Measurements from ENCODE around the gene PVALB. TPM values are rescaled to one million over a fixed set of nuclear protein-coding genes. Genes with fewer than 3 reads are reported as not detected.

The PVALB gene
- total and polyA plus RNA-seq, 12 donors, result 0.65 to 3.3 (median 1.3) TPM; not detected in 8

GRCh38 chr22:36808721-36809344, 8.0 kb downstream of the PVALB start:
- intact Hi-C loops (cut with DNase I), result no loop called here
- no peak for DNase-seq
- Histone ChIP-seq H3K4me3 (no peak overlapping the region), H3K27me3 (no peaks in the 10 kb centered on the region), H3K36me3 (replicated peaks in 1 of 2) (no peaks in the 10 kb centered on the region), H3K27ac (no peak overlapping the region), H3K4me1 (replicated peaks in 1 of 2) (no peaks in the 10 kb centered on the region), H3K9me3 (replicated peaks in 1 of 3) (no peaks in the 10 kb centered on the region)
- TF ChIP-seq CTCF (IDR thresholded peaks at IDR 0.05) (no peak), POLR2A (IDR thresholded peaks at IDR 0.05) (no peak)
- 30 to 62% (median 55%) methylated on average over 1 of the region's 1 CpG for whole genome bisulfite sequencing, 4 donors

GRCh38 chr22:36807627-36808026, 9.2 kb downstream of the PVALB start:
- no peaks in the 10 kb centered on the region for H3K9me3 ChIP-seq (replicated peaks in 1 of 3)
- no peaks in the 10 kb centered on the region for H3K4me1 ChIP-seq (replicated peaks in 1 of 2)
- intact Hi-C loops (cut with DNase I), result no loop called here
- no peak overlapping the region for H3K4me3 ChIP-seq
- H3K27me3 ChIP-seq, result no peaks in the 10 kb centered on the region
- H3K27ac ChIP-seq, result no peak overlapping the region
- no peaks in the 10 kb centered on the region for H3K36me3 ChIP-seq (replicated peaks in 1 of 2)
- no peak for DNase-seq
- 83 to 88% (median 86%) methylated on average over 7 of the region's 7 CpGs for WGBS, 4 donors
- TF ChIP-seq CTCF (IDR thresholded peaks at IDR 0.05) (no peak), POLR2A (IDR thresholded peaks at IDR 0.05) (no peak)

GRCh38 chr22:36806835-36807234, 10.0 kb downstream of the PVALB start:
- no peaks in the 10 kb centered on the region for H3K27me3 ChIP-seq
- H3K27ac ChIP-seq, result no peak overlapping the region
- no peaks in the 10 kb centered on the region for H3K9me3 ChIP-seq (replicated peaks in 1 of 3)
- no peak for DNase-seq
- no peak overlapping the region for H3K4me3 ChIP-seq
- H3K4me1 ChIP-seq (replicated peaks in 1 of 2), result no peaks in the 10 kb centered on the region
- intact Hi-C loops (cut with DNase I), result no loop called here
- TF ChIP-seq CTCF (IDR thresholded peaks at IDR 0.05) (no peak), POLR2A (IDR thresholded peaks at IDR 0.05) (no peak)
- WGBS, 4 donors, result 45 to 56% (median 48%) methylated on average over 6 of the region's 6 CpGs
- no peaks in the 10 kb centered on the region for H3K36me3 ChIP-seq (replicated peaks in 1 of 2)

- Histone ChIP-seq H3K9me3 (replicated peaks in 1 of 3) (no peaks in the 10 kb centered on the region), H3K4me1 (replicated peaks in 1 of 2) (no peaks in the 10 kb centered on the region), H3K4me3 (no peak overlapping the region), H3K36me3 (replicated peaks in 1 of 2) (no peaks in the 10 kb centered on the region), H3K27ac (no peak overlapping the region), H3K27me3 (no peaks in the 10 kb centered on the region)
- TF ChIP-seq CTCF (IDR thresholded peaks at IDR 0.05) (no peak), POLR2A (IDR thresholded peaks at IDR 0.05) (no peak)
- 50 to 64% (median 58%) methylated on average over 1 of the region's 1 CpG for WGBS, 4 donors
- intact Hi-C loops (cut with DNase I), result no loop called here
- DNase-seq, result no peak
Measured at GRCh38 chr22:36803358-36803757, 13.5 kb downstream of the PVALB start.

All from adrenal gland (tissue), 12 donors.